Thyroid gland (tissue), 4 donors: Measurements from ENCODE around the gene ZDHHC17.

Source experiments
- POLR2A ChIP-seq, 2 donors: fragments of 450-650 bp; IDR thresholded peaks; one replicate each; pipeline ENCODE4 v1.6.1; 2017; ENCODE audit warnings: antibody characterized with exemption in 2 of 2, mild to moderate bottlenecking in 2 of 2, moderate library complexity in 1 of 2
- TF ChIP-seq, protein P1 (sequence below), 6 experiments: fragments of 200-600 bp in 3 of 6; fragments of 450-650 bp in 3 of 6; sonication (generic) in 3 of 6; IDR thresholded peaks; one replicate each; pipeline ENCODE4 v1.5.1; 2016 to 2019; ENCODE audit warnings: antibody characterized with exemption in 6 of 6, mild to moderate bottlenecking in 2 of 6, inconsistent platforms in 1 of 6, moderate library complexity in 1 of 6

DNA sequence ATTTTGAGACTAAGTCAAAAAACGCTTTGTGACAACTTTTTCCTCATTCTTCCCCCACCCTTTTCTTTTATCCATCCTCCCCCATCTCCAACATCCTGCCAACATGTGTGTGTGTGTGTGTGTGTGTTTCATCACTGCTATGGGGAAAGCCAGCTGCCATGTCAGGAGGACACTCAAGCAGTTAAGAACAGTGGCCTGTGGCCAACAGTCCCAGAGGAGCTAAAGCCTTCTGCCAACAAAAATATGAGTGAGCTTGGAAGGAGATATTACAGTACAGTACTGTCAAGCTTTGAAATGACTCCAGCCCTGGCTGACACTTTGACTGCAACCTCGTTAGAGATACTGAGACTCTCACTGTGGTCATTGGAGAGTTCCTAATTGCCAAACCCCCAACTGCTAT, 119.9 kb downstream of the ZDHHC17 start:
- TF ChIP-seq, protein P1, sequence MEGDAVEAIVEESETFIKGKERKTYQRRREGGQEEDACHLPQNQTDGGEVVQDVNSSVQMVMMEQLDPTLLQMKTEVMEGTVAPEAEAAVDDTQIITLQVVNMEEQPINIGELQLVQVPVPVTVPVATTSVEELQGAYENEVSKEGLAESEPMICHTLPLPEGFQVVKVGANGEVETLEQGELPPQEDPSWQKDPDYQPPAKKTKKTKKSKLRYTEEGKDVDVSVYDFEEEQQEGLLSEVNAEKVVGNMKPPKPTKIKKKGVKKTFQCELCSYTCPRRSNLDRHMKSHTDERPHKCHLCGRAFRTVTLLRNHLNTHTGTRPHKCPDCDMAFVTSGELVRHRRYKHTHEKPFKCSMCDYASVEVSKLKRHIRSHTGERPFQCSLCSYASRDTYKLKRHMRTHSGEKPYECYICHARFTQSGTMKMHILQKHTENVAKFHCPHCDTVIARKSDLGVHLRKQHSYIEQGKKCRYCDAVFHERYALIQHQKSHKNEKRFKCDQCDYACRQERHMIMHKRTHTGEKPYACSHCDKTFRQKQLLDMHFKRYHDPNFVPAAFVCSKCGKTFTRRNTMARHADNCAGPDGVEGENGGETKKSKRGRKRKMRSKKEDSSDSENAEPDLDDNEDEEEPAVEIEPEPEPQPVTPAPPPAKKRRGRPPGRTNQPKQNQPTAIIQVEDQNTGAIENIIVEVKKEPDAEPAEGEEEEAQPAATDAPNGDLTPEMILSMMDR (IDR thresholded peaks at IDR 0.05), result no peak
- no peak for TF ChIP-seq POLR2A (IDR thresholded peaks at IDR 0.05)
